NCI-H2171 treated with DMSO at 0.1 percent for 48 hours (cell line): ENCODE data around the gene ACOT9.
"Not testable (repeated sequence)": the region's sequence is repeated elsewhere in the genome, so short reads cannot be mapped to it uniquely, and the experiment has no call there.

Experiments used
- DNase-seq: peaks from one replicate; lab custom pipeline; 2025; lab: John Stamatoyannopoulos, UW

The ACOT9 gene

GRCh38 chrX:23765449-23765848 lies 22.4 kb upstream of the ACOT9 start:
- no peak for DNase-seq

- no peak for DNase-seq
Measured at GRCh38 chrX:23764188-23764984, 21.3 kb upstream of the ACOT9 start.

- DNase-seq: no peak
Measured at GRCh38 chrX:23759821-23760220, 16.7 kb upstream of the ACOT9 start.

- DNase-seq: no peak
Measured at GRCh38 chrX:23756165-23756564, 13.1 kb upstream of the ACOT9 start.

- no peak for DNase-seq
Measured at GRCh38 chrX:23754664-23755063, 11.6 kb upstream of the ACOT9 start.

- no peak for DNase-seq
Measured at GRCh38 chrX:23752740-23753415, 9.8 kb upstream of the ACOT9 start.

GRCh38 chrX:23749576-23749975 lies 6.5 kb upstream of the ACOT9 start:
- DNase-seq: no peak

GRCh38 chrX:23749129-23749528 lies 6.1 kb upstream of the ACOT9 start:
- DNase-seq: no peak

- no peak for DNase-seq
Measured at GRCh38 chrX:23745786-23746185, 2.7 kb upstream of the ACOT9 start.

- DNase-seq: not testable (repeated sequence)
Measured at GRCh38 chrX:23743623-23743971, 521 bp upstream of the ACOT9 start.

GRCh38 chrX:23742174-23742696 lies 841 bp downstream of the ACOT9 start:
- DNase-seq: peak; percentile 6

- no peak for DNase-seq
Measured at GRCh38 chrX:23737413-23737812, 5.7 kb downstream of the ACOT9 start.

- no peak for DNase-seq
Measured at GRCh38 chrX:23736030-23736429, 7.0 kb downstream of the ACOT9 start.

GRCh38 chrX:23732704-23733103 lies 10.4 kb downstream of the ACOT9 start:
- DNase-seq: no peak

- no peak for DNase-seq
Measured at GRCh38 chrX:23731951-23732350, 11.1 kb downstream of the ACOT9 start.

- no peak for DNase-seq
Measured at GRCh38 chrX:23729214-23729613, 13.9 kb downstream of the ACOT9 start.

- no peak for DNase-seq
Measured at GRCh38 chrX:23727206-23727605, 15.9 kb downstream of the ACOT9 start.

GRCh38 chrX:23726191-23726590 lies 16.9 kb downstream of the ACOT9 start:
- no peak for DNase-seq

GRCh38 chrX:23720117-23720677 lies 22.9 kb downstream of the ACOT9 start:
- DNase-seq: no peak

- no peak for DNase-seq
Measured at GRCh38 chrX:23705235-23705634, 37.8 kb downstream of the ACOT9 start.

GRCh38 chrX:23704673-23705206 lies 38.3 kb downstream of the ACOT9 start:
- no peak for DNase-seq

GRCh38 chrX:23699636-23700194 lies 43.4 kb downstream of the ACOT9 start:
- no peak for DNase-seq

GRCh38 chrX:23694606-23695005 lies 48.5 kb downstream of the ACOT9 start:
- no peak for DNase-seq
